Measurements from ENCODE around the gene CPOX.
A peak's percentile ranks its signal among the peaks of the same experiment; 100 is the strongest.
"Not testable (repeated sequence)": the region's sequence is repeated elsewhere in the genome, so short reads cannot be mapped to it uniquely, and the experiment has no call there.

CPOX gene

GRCh38 chr3:98593046-98593936 is at the start of gene CPOX:
Gene CPOX (minus strand): TSS chr3:98593611. CDS start chr3:98593504, 107 bp downstream.
- DNase-seq, result peak; percentile 41

DNA sequence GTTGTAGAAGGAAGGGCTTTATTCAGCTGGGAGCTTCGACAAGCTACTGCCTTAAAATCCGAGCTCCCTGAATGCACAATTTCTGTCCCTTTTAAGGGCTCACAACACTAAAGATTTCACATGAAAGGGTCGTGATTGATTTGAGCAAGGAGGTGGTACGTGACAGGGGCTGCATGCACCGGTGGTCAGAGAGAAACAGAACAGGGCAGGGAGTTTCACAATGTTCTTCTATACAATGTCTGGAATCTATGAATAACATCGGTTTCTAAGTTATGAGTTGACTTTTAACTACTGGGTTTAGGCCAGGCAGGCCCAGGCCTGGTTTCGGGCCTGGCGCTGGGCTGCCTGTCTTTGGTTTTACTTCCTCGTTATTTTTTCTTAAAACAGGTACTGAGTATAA is 49.4 kb upstream of the CPOX start:
- not testable (repeated sequence) for DNase-seq

GRCh38 chr3:98641756-98642155 is 48.3 kb upstream of the CPOX start:
- DNase-seq, result not testable (repeated sequence)

- DNase-seq, result not testable (repeated sequence)
These were observed 45.1 kb upstream of the CPOX start for GRCh38 chr3:98638515-98638914.

GRCh38 chr3:98630416-98630815 is 37.0 kb upstream of the CPOX start:
- DNase-seq, result no peak

DNA sequence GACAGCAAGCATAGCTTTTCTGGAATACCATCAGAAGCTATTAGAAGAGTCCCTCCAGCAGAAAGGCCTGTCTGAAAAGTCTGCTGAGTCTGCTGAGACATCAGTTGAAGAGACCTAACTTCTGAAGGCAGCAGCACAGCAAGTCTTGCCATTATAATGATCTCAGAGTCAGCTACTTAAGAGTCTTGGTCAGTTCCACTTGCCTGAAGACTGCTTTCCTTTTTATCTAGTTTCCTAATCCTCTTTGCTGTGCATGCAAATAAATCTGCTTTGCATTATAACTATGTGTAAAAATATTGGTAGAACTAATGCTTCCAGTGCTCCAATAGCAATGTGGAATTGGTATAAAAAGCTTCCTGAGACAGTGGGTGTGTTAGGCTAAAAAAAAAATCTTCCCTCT is 34.9 kb upstream of the CPOX start:
- DNase-seq, result no peak

- no peak for DNase-seq
These were observed 32.7 kb upstream of the CPOX start for GRCh38 chr3:98626151-98626550.

GRCh38 chr3:98623572-98624280 is 30.3 kb upstream of the CPOX start:
- DNase-seq, result no peak

DNA sequence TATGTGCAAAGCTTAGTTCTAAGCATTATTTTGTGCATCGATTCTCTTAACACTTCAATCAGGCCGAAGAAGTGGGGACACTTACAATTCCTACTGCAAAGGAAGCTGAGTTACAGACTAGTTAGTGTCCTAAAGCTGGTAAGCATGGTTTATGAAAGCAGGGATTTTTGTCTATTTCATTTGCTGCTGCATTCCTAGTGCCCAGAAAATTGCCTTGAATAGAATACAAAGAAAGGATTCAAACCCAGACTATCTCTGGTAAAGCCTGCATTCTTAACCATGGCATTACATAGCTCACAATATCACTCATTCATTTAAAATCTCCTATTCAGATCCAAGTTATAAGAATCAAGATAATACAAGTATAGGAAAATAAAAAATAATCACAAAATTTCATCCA is 24.4 kb upstream of the CPOX start:
- DNase-seq, result no peak

GRCh38 chr3:98613616-98614015 is 20.2 kb upstream of the CPOX start:
- no peak for DNase-seq

GRCh38 chr3:98612996-98613517 is 19.6 kb upstream of the CPOX start:
- no peak for DNase-seq

DNA sequence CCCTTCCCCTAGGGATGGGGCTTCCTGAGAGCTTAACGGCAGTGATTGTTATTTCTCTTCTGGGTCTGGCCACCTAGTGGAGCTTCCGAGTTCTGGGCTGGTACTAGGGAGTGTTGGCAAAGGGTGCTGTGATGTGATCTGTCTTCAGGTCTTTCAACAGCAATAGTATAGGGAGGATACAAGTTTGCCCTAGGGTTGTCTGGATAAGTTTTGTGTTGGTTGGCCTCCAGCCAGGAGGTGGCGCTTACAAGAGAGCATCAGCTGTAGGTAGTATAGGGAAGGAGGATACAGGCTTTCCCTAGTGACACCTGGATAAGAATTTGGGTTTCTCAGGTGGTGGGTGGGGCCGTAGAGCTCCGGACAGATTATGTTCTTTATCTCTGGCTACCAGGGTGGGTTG is 19.2 kb upstream of the CPOX start:
- DNase-seq, result no peak

GRCh38 chr3:98608029-98608428 is 14.6 kb upstream of the CPOX start:
- no peak for DNase-seq

GRCh38 chr3:98603580-98603979 is 10.2 kb upstream of the CPOX start:
- no peak for DNase-seq

DNA sequence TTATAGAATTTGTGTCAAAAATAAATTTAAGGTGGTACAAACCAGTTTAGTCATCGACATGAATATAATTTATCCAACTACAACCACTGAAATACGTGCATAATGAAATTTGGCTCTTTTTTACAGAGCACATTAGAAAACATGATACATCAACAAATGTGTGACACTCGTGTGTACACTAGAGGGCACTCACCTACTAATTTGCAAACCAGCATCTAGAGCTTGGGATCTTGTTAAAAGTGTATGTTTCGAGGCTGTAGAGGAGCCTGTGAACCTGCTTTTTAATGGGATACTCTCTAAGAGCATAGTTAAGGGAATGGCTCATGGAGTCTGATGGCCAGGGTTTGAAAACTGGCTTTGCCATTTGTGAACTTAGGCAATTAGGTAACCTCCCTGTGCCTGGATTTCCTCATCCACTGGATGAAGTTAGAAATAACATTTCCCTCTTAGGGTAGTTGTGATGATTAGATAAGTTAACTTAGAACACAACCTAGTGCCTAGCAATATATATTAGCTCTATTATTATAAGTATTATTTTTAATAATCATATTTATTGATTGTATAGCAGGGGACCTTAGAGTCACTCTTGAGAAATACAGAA is 8.8 kb upstream of the CPOX start:
- no peak for DNase-seq

DNA sequence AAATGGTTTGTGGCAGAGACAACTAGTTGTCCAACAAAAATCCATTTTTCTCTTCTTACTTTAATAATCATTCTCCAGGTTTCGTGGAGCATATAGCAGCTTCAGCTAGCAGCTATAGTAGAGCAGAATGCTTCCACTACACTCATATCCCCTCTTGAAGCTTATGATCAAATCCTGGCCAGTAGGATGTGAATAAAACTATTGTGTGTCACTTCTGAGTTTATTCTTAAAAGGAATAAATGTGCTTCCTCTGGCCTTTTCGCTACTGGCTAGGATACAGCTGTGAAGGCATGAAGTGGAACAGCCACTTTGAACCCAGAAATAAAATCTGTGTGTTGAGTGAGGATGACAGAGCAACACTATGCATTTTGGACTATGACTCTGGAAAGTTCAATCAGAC is 7.8 kb upstream of the CPOX start:
- DNase-seq, result no peak

- DNase-seq, result no peak
These were observed 7.1 kb upstream of the CPOX start for GRCh38 chr3:98600412-98601095.

GRCh38 chr3:98599647-98600411 is 6.4 kb upstream of the CPOX start:
- no peak for DNase-seq

GRCh38 chr3:98598492-98598891 is 5.1 kb upstream of the CPOX start:
- no peak for DNase-seq

DNA sequence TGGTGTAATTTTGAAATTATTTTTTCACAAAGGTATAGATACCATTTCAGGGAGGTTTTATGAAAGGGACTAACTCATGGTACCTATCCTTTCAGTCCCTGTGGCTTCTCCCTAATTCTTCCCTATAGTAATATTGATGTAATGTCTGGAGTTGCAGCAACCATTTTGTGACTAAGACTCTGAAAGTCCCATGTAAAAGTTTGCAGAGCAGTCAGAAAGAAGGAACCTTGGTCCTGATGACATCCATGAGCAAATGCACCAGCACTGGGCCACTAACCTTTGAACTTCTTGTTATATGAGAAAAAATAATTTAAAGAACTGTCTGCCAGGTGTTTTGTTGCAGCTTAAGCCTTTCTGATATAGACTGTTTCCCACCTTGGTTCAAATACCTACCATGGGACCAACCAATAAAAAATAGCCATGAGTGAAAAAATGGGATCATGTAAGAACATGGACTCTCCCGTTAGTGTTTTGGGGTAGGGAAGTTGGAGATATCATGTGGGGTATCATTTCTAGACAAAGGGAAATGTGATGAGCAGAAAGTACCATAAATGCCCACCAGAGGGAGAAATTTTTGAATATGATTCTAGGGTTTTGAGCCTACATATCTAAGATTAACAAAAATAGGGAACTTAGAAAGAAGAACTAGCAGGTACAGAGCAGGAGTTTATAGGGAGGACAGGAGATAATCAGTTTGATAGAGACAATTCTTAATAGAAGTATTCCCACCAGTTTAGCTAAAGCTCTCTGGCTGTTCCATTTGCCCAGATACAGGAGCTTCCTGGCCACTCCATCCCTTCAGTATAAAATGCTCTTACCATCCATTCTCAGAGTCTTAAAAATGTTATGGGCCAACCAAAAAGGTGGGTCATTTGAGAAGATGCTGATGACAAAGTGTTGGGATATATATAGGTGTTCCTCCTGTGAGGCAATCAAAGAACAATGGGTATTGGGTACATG is 3.4 kb upstream of the CPOX start:
- DNase-seq, result no peak

DNA sequence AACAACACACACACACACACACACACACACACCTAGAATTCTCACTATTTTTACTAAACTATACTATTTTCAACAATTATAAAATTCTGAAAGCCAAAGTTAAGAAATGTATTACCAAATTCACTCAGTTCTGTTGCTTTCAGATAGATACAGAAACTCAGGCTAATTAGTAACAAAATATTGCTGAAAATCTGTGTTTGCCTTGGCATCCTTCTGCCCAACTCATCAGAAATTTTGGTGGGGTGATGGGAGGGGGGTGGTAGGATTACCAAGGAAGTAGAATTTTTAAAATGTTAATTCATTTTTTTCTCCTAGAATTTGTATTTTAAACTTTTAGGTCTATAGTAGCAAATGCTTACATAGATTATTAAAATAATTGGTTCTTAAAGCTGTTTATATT is 2.7 kb upstream of the CPOX start:
- no peak for DNase-seq
